ENCODE results near the gene WDR37.

Gene WDR37

DNA sequence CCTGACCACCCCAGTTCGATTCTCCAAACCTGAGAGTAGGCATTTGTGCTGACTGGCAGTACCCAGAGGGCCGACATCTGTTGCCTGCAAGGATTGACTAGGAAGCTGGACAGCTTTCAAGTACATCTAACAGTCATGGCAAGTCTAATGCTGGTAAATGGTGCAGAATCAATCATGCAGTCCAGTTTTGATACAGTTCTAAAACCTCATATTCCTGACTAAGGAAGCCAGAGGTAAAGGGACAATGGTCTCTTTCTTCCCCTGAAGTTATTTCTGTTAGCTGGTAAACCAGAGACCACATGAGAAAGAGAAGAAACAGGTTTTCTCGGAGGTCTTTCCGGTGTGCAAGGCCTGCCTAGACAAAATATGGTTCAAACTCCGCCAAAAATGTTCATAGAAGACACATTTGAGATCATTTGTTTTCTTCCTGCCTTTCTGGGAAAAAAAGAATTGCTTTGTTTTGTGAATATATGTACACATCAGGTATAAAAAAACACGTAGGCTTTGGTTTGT is 97.1 kb downstream of the WDR37 start:
- no peak overlapping the region for H3K4me3 ChIP-seq (replicated peaks; ENCODE audit: low read depth, low read length)
- DNase-seq (ENCODE audit: extremely low read depth, insufficient read length) = no peak
- H3K27me3 ChIP-seq (replicated peaks; ENCODE audit: control insufficient read depth, insufficient read depth, low read length) = peaks cover 3% of the 10 kb centered on the region
- no peak for TF ChIP-seq CTCF (IDR thresholded peaks at IDR 0.05; ENCODE audit: insufficient read depth, low read length, poor library complexity, severe bottlenecking)
- no peaks in the 10 kb centered on the region for H3K36me3 ChIP-seq (ENCODE audit: control insufficient read depth, insufficient read depth, low read length)

DNA sequence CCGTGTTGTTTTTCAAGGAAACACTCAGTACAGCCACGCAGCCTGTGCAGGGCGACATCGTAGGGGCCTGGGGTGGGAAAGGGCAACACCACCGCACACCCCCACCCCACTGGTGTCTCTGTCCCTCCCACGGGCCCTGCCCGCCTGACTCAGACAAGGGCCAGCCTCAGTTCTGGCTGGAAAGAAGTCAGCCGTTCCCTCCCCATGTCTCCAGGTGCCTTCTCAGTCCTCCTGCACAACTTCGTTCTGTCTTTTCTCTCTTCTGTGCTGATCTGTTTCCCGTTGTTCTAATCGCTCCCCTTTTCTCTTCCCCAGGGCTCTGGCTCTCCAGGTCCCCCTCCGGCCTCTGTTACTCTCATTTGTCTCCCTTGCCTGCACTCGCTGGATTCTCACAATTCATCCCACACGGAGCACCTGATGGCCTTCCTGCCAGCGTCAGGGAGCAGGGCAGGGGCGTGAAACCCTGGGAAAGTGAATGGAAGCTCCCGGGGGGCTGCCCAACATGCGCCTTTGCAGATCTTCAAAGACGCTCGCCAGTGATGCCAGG is 97.7 kb downstream of the WDR37 start:
- H3K27me3 ChIP-seq (replicated peaks; ENCODE audit: control insufficient read depth, insufficient read depth, low read length) = peaks cover 3% of the 10 kb centered on the region
- TF ChIP-seq CTCF (IDR thresholded peaks at IDR 0.05; ENCODE audit: insufficient read depth, low read length, poor library complexity, severe bottlenecking) = no peak
- no peak overlapping the region for H3K4me3 ChIP-seq (replicated peaks; ENCODE audit: low read depth, low read length)
- no peaks in the 10 kb centered on the region for H3K36me3 ChIP-seq (ENCODE audit: control insufficient read depth, insufficient read depth, low read length)
- DNase-seq (ENCODE audit: extremely low read depth, insufficient read length) = no peak

DNA sequence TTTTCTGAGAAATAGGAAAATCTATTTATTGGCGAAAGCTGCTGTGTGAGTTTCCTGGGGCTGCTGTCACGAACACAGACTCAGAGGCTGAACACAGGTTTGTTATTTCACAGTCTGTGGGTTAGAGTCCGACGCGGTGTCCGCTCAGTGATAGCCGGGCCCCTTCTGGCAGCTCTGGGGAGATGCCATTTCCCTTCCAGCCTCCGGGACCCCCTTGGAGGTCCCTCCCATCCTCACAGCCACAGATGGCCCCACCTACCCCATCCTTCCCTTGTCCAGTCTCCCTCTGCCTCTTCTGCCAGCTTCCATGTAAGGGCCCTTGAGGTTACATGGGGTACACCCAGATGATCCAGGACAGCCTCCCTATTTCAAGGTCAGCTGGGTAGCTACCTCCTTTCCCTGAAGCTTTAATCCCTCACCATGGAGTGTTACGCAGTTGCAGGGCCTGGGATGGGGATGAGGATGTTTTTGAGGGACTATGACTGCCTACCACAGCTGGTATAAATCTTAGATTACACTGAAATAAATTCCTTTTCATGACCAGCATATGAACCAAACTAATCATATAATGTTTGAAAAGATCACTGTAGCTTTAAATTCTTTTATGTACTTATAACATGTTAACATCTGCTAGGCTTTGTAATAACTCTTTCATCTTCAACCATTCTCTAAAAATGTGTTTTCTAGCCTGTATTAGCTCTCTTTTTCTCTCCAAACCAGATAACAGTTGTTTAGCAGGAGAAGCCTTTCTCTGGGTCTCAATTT is 98.5 kb downstream of the WDR37 start:
- Histone ChIP-seq H3K4me3 (replicated peaks; ENCODE audit: low read depth, low read length) (no peak overlapping the region), H3K36me3 (ENCODE audit: control insufficient read depth, insufficient read depth, low read length) (no peaks in the 10 kb centered on the region), H3K27me3 (replicated peaks; ENCODE audit: control insufficient read depth, insufficient read depth, low read length) (peaks cover 3% of the 10 kb centered on the region)
- DNase-seq (ENCODE audit: extremely low read depth, insufficient read length) = no peak
- no peak for TF ChIP-seq CTCF (IDR thresholded peaks at IDR 0.05; ENCODE audit: insufficient read depth, low read length, poor library complexity, severe bottlenecking)

- H3K36me3 ChIP-seq (ENCODE audit: control insufficient read depth, insufficient read depth, low read length) = no peaks in the 10 kb centered on the region
- H3K4me3 ChIP-seq (replicated peaks; ENCODE audit: low read depth, low read length) = no peak overlapping the region
- no peaks in the 10 kb centered on the region; the same call in none of the 2 replicates for H3K27me3 ChIP-seq (replicated peaks; ENCODE audit: control insufficient read depth, insufficient read depth, low read length)
- no peak for TF ChIP-seq CTCF (IDR thresholded peaks at IDR 0.05; ENCODE audit: insufficient read depth, low read length, poor library complexity, severe bottlenecking)
- no peak for DNase-seq (ENCODE audit: extremely low read depth, insufficient read length)
Measured at GRCh38 chr10:1155791-1156615, 99.8 kb downstream of the WDR37 start.

- DNase-seq (ENCODE audit: extremely low read depth, insufficient read length) = no peak
- no peak overlapping the region for H3K4me3 ChIP-seq (replicated peaks; ENCODE audit: low read depth, low read length)
- H3K36me3 ChIP-seq (ENCODE audit: control insufficient read depth, insufficient read depth, low read length) = no peaks in the 10 kb centered on the region
- no peak for TF ChIP-seq CTCF (IDR thresholded peaks at IDR 0.05; ENCODE audit: insufficient read depth, low read length, poor library complexity, severe bottlenecking)
- H3K27me3 ChIP-seq (replicated peaks; ENCODE audit: control insufficient read depth, insufficient read depth, low read length) = no peaks in the 10 kb centered on the region; the same call in none of the 2 replicates
Measured at GRCh38 chr10:1156616-1156886, 100.4 kb downstream of the WDR37 start.

All from GM06990 (cell line).